Vagina (tissue), 2 donors: Measurements from ENCODE around the gene LCE1E. TPM values are rescaled to one million over a fixed set of nuclear protein-coding genes. Genes with fewer than 3 reads are reported as not detected.

Source experiments
- DNase-seq, 2 donors: peaks; one replicate each; pipeline ENCODE4 v3.0.0-alpha.2; 2017; ENCODE audit errors: extremely low spot score in 2 of 2
- H3K27ac ChIP-seq: fragments of 200-600 bp; sonication (generic); one replicate; pipeline ENCODE4 v1.5.1; 2019
- H3K27me3 ChIP-seq: fragments of 200-600 bp; sonication (generic); one replicate; pipeline ENCODE4 v1.5.1; 2019
- H3K36me3 ChIP-seq, 2 donors: fragments of 200-600 bp; sonication (generic); one replicate each; pipeline ENCODE4 v1.5.1; 2017 to 2019
- H3K4me1 ChIP-seq: fragments of 200-600 bp; sonication (generic); one replicate; pipeline ENCODE4 v1.5.1; 2019
- H3K4me3 ChIP-seq, 2 donors: fragments of 200-600 bp; sonication (generic); 1 replicate in 1 of 2; 2 replicates in 1 of 2; pipeline ENCODE4 v1.5.1; 2016 to 2019
- H3K9me3 ChIP-seq: fragments of 200-600 bp; sonication (generic); one replicate; pipeline ENCODE4 v1.5.1; 2019
- POLR2A ChIP-seq, 2 donors: fragments of 450-650 bp; IDR thresholded peaks; one replicate each; pipeline ENCODE4 v1.6.1; 2017; ENCODE audit warnings: antibody characterized with exemption in 2 of 2, mild to moderate bottlenecking in 2 of 2, moderate library complexity in 2 of 2
- POLR2AphosphoS5 ChIP-seq, 2 donors: sonication (generic); formaldehyde crosslinking; IDR thresholded peaks; one replicate each; pipeline ENCODE4 v1.9.0; 2017; ENCODE audit warnings: antibody characterized with exemption in 2 of 2, mild to moderate bottlenecking in 2 of 2, low read depth in 1 of 2; ENCODE audit not compliant: insufficient read depth in 1 of 2
- intact Hi-C: fragments of 100-400 bp; cut with DNase I; formaldehyde crosslinking; loops from one replicate; pipeline ENCODE4 v1.15.1; 2023
- total RNA-seq: library from RNA; depleted of rRNA; stranded (reverse); fragments of >200 nt; gene quantifications from one replicate; pipeline ENCODE4 v1.2.3, GENCODE V29; 2016
- TF ChIP-seq, protein P1 (sequence below), 3 experiments: fragments of 450-650 bp in 2 of 3; fragments of 200-600 bp in 1 of 3; sonication (generic) in 1 of 3; IDR thresholded peaks; one replicate each; pipeline ENCODE4 v1.5.1; 2017 to 2019; ENCODE audit warnings: antibody characterized with exemption in 3 of 3, mild to moderate bottlenecking in 2 of 3, moderate library complexity in 2 of 3

The LCE1E gene, protein sequence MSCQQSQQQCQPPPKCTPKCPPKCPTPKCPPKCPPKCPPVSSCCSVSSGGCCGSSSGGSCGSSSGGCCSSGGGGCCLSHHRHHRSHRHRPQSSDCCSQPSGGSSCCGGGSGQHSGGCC
- not detected for total RNA-seq

DNA sequence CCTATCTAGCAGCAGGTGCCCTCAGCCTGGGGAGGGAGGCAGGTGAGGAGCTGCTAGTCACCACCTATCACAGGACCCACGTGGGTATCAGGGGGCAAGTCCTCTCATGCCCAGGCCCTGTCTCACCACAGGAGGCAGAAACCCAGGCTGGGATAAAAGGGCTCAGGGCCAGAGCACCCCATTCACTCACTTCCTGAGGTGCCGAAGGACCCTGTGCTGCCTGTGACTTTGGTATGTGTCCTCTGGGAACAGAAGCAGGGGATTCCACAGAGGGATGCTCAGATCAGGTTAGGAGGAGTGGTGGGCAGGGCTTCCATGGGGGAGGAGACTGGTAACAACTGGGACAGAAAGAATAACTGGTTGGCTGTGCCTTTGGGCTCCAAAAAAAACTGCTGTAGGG lies at the start of gene LCE1E:
TSS of gene LCE1E (plus strand) at position 181 of the 400 bp plus-strand sequence. CDS start 1,043 bp downstream, outside the sequence.
- Histone ChIP-seq H3K9me3 (no peaks in the 10 kb centered on the region), H3K4me3 (no peak within 1 kb of the TSS), H3K27me3 (no peaks in the 10 kb centered on the region), H3K4me1 (no peaks in the 10 kb centered on the region), H3K36me3 (no peaks in the 10 kb centered on the region), H3K27ac (no peak within 1 kb of the TSS)
- TF ChIP-seq, protein P1, sequence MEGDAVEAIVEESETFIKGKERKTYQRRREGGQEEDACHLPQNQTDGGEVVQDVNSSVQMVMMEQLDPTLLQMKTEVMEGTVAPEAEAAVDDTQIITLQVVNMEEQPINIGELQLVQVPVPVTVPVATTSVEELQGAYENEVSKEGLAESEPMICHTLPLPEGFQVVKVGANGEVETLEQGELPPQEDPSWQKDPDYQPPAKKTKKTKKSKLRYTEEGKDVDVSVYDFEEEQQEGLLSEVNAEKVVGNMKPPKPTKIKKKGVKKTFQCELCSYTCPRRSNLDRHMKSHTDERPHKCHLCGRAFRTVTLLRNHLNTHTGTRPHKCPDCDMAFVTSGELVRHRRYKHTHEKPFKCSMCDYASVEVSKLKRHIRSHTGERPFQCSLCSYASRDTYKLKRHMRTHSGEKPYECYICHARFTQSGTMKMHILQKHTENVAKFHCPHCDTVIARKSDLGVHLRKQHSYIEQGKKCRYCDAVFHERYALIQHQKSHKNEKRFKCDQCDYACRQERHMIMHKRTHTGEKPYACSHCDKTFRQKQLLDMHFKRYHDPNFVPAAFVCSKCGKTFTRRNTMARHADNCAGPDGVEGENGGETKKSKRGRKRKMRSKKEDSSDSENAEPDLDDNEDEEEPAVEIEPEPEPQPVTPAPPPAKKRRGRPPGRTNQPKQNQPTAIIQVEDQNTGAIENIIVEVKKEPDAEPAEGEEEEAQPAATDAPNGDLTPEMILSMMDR (IDR thresholded peaks at IDR 0.05) = no peak
- no peak for TF ChIP-seq POLR2AphosphoS5 (IDR thresholded peaks at IDR 0.05; ENCODE audit: insufficient read depth in 1 of 2, low read depth in 1 of 2)
- no peak for TF ChIP-seq POLR2A (IDR thresholded peaks at IDR 0.05)
- intact Hi-C loops = no loop called here
- no peak for DNase-seq

DNA sequence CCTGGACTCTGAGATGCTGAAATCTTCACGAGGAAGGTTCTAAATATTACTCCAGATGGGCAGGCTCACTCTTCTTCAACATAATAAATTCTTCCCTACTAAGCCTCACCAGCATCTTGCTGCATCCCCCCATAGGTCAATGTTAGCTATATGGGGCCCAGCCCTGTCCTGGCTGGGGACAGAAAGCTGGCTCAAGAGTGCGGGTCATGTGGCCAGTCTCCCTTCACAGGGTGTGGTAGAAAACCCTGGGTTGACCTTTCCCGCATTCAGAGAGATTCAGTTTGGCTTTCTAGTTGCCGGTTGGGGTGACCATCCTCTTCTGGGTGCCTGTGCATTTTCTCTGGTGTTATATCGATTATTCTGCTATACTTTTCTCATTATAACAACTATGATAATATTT lies 48.1 kb upstream of the LCE1E start:
- Histone ChIP-seq H3K36me3 (no peaks in the 10 kb centered on the region), H3K27me3 (no peaks in the 10 kb centered on the region), H3K9me3 (no peaks in the 10 kb centered on the region), H3K4me3 (no peak overlapping the region), H3K4me1 (no peaks in the 10 kb centered on the region), H3K27ac (no peak overlapping the region)
- TF ChIP-seq POLR2AphosphoS5 (IDR thresholded peaks at IDR 0.05; ENCODE audit: insufficient read depth in 1 of 2, low read depth in 1 of 2) (no peak), POLR2A (IDR thresholded peaks at IDR 0.05) (no peak)
- TF ChIP-seq, protein P1 (IDR thresholded peaks at IDR 0.05) = no peak
- DNase-seq = no peak
- intact Hi-C loops = no loop called here

DNA sequence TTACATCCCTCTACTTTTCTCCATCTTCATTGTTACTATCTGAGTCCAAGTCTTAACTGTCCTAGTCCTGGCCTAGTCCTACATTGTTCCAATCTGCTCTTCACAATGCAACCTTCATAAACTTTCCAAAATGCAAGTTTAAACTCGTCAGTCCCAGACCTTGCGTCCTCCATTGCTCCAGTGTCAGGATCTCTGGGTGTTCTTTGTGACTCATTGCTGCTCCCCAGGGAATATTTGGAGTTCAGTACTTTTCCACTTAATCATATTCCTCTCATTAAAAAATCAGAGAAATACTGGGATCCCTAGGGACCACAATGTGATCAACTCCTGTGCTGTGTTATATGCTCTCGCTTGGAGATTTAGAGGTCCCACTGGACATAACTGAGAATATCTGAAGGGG lies 46.2 kb upstream of the LCE1E start:
- Histone ChIP-seq H3K4me3 (no peak overlapping the region), H3K36me3 (no peaks in the 10 kb centered on the region), H3K27ac (no peak overlapping the region), H3K9me3 (no peaks in the 10 kb centered on the region), H3K4me1 (no peaks in the 10 kb centered on the region), H3K27me3 (no peaks in the 10 kb centered on the region)
- no peak for DNase-seq
- TF ChIP-seq, protein P1 (IDR thresholded peaks at IDR 0.05) = no peak
- TF ChIP-seq POLR2AphosphoS5 (IDR thresholded peaks at IDR 0.05; ENCODE audit: insufficient read depth in 1 of 2, low read depth in 1 of 2) = peak in 1 of 2 donors; percentile 33
- TF ChIP-seq POLR2A (IDR thresholded peaks at IDR 0.05) = no peak
- intact Hi-C loops = no loop called here

DNA sequence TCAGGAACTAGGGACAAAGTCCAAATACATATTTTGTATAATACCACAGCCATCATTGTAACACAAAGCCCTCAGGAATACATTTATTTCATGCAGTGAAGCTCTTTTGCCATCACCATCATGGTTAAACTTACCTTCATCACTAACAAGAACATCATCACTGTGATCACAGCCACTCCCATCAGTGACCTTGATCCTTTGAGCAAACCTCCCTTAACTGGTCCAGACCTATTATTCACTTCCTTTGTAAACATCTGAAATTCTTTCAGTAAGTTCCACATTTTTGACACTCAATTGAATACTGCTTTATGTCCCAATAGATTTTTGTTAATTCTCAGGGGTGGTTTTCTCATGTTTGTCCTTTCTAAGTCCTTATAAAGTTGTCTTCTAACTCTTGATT lies 44.4 kb upstream of the LCE1E start:
- Histone ChIP-seq H3K27me3 (no peaks in the 10 kb centered on the region), H3K36me3 (no peaks in the 10 kb centered on the region), H3K9me3 (no peaks in the 10 kb centered on the region), H3K4me3 (no peak overlapping the region), H3K4me1 (no peaks in the 10 kb centered on the region), H3K27ac (no peak overlapping the region)
- DNase-seq = no peak
- intact Hi-C loops = no loop called here
- TF ChIP-seq POLR2AphosphoS5 (IDR thresholded peaks at IDR 0.05; ENCODE audit: insufficient read depth in 1 of 2, low read depth in 1 of 2) = no peak
- TF ChIP-seq, protein P1 (IDR thresholded peaks at IDR 0.05) = no peak
- TF ChIP-seq POLR2A (IDR thresholded peaks at IDR 0.05) = no peak

DNA sequence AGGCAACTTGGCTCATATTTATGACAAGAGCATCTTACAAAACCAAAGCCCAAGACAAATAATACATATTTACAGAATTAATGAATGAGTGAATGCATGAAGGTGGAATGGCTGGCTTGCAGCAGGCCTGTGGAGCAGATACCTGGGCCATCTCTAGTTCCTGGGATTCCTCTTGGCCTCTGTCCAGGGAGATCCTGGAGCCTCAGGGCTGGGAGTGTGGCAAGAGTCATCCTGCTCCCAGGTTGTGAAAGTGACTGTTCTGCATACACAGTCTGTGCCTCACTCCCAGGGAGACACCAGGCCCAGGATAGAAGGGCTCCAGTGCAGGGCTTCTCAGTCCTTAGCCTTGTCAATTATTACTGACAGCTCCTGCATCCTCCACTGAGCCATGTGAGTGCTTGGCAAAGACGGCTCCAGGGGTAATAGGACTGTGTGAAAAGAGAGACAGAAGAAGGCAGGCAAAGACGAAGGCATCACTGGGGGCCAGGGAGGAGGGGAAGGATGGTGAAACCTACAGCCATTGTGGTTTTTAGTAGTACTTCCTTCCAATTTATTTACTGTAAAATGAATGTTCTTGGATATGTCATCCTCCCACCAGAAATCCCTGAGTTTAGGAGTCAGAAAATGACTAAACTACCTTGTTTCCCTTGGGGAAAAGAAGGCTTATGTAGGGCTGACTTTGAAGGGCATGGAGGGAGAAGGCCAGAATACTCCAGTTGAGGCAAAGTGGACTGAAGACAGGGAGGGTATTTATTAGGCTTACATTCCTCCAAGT lies 42.5 kb upstream of the LCE1E start:
- TF ChIP-seq POLR2A (IDR thresholded peaks at IDR 0.05) = no peak
- no peak for TF ChIP-seq POLR2AphosphoS5 (IDR thresholded peaks at IDR 0.05; ENCODE audit: insufficient read depth in 1 of 2, low read depth in 1 of 2)
- TF ChIP-seq, protein P1 (IDR thresholded peaks at IDR 0.05) = no peak
- intact Hi-C loops = no loop called here
- no peaks in the 10 kb centered on the region for H3K4me1 ChIP-seq
- H3K27me3 ChIP-seq = no peaks in the 10 kb centered on the region
- H3K9me3 ChIP-seq = no peaks in the 10 kb centered on the region
- DNase-seq = no peak
- H3K27ac ChIP-seq = no peak overlapping the region
- H3K36me3 ChIP-seq = no peaks in the 10 kb centered on the region
- H3K4me3 ChIP-seq = no peak overlapping the region
